ENCODE measurements around the gene LRRC25.

DNA sequence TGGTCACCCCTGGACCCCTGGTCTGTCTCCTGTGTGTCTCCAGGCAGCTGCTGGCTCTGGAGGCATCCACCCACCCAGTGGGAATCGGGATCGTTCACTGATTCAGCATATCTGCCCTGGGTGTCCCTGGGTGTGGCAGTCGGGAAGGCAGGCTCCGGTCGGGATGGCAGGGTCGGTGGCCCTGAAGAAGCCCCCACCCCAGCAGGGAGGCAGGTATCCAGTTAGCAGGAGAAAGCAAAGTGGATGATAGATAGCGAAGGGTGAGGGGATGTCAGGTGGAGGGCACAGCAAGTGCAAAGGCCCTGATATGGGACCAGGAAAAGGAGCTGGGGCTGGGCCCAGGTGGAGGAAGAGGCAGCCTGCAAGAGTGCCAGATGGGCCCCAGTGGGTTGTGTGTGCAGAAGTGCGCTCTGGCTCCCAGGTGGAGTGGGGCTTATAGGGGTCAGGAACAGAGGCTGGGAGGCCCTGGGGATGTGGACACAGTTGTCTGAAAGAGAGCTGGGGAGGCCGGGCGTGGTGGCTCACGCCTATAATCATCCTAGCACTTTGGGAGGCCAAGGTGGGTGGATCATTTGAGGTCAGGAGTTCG, 24.0 kb upstream of the LRRC25 start:
- TF ChIP-seq, protein P1, sequence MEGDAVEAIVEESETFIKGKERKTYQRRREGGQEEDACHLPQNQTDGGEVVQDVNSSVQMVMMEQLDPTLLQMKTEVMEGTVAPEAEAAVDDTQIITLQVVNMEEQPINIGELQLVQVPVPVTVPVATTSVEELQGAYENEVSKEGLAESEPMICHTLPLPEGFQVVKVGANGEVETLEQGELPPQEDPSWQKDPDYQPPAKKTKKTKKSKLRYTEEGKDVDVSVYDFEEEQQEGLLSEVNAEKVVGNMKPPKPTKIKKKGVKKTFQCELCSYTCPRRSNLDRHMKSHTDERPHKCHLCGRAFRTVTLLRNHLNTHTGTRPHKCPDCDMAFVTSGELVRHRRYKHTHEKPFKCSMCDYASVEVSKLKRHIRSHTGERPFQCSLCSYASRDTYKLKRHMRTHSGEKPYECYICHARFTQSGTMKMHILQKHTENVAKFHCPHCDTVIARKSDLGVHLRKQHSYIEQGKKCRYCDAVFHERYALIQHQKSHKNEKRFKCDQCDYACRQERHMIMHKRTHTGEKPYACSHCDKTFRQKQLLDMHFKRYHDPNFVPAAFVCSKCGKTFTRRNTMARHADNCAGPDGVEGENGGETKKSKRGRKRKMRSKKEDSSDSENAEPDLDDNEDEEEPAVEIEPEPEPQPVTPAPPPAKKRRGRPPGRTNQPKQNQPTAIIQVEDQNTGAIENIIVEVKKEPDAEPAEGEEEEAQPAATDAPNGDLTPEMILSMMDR (conservative IDR thresholded peaks at IDR 0.05 in 1 of 2, IDR thresholded peaks at IDR 0.05 in 1 of 2; ENCODE audit: low read depth in 1 of 2, low read length in 2 of 2), result no peak
- TF ChIP-seq EZH2 (IDR thresholded peaks at IDR 0.05; ENCODE audit: low read length, missing control alignments), result no peak
